GM04504 (cell line): ENCODE data around the gene RNU6-7.
A peak's percentile ranks its signal among the peaks of the same experiment; 100 is the strongest.

Experiments used
- DNase-seq: peaks from one replicate; pipeline ENCODE4 v3.0.0-alpha.2; 2012; ENCODE audit warnings: low read depth

RNU6-7 gene

GRCh38 chr14:32205554-32205953 is 3.7 kb downstream of the RNU6-7 start:
- no peak for DNase-seq

- no peak for DNase-seq
These were observed 4.1 kb downstream of the RNU6-7 start for GRCh38 chr14:32205984-32206383.

GRCh38 chr14:32206552-32206951 is 4.7 kb downstream of the RNU6-7 start:
- DNase-seq = no peak

GRCh38 chr14:32208490-32208889 is 6.6 kb downstream of the RNU6-7 start:
- DNase-seq = no peak

GRCh38 chr14:32209471-32209870 is 7.6 kb downstream of the RNU6-7 start:
- no peak for DNase-seq

- DNase-seq = no peak
These were observed 9.2 kb downstream of the RNU6-7 start for GRCh38 chr14:32211068-32211404.

- DNase-seq = no peak
These were observed 11.0 kb downstream of the RNU6-7 start for GRCh38 chr14:32212833-32213232.

- DNase-seq = no peak
These were observed 15.5 kb downstream of the RNU6-7 start for GRCh38 chr14:32217301-32217700.

- DNase-seq = no peak
These were observed 23.0 kb downstream of the RNU6-7 start for GRCh38 chr14:32224737-32225377.

- no peak for DNase-seq
These were observed 23.6 kb downstream of the RNU6-7 start for GRCh38 chr14:32225378-32225920.

- no peak for DNase-seq
These were observed 24.2 kb downstream of the RNU6-7 start for GRCh38 chr14:32226056-32226455.

- DNase-seq = peak; percentile 20
These were observed 28.3 kb downstream of the RNU6-7 start for GRCh38 chr14:32230181-32230580.

- peak; percentile 60 for DNase-seq
These were observed 28.9 kb downstream of the RNU6-7 start for GRCh38 chr14:32230695-32231280.

GRCh38 chr14:32232481-32232880 is 30.6 kb downstream of the RNU6-7 start:
- DNase-seq = no peak

- no peak for DNase-seq
These were observed 31.4 kb downstream of the RNU6-7 start for GRCh38 chr14:32233260-32233659.

GRCh38 chr14:32244404-32244803 is 42.6 kb downstream of the RNU6-7 start:
- DNase-seq = no peak

- DNase-seq = no peak
These were observed 44.9 kb downstream of the RNU6-7 start for GRCh38 chr14:32246751-32247150.

GRCh38 chr14:32249371-32249770 is 47.5 kb downstream of the RNU6-7 start:
- DNase-seq = no peak

- no peak for DNase-seq
These were observed 47.9 kb downstream of the RNU6-7 start for GRCh38 chr14:32249780-32250179.

GRCh38 chr14:32250681-32251080 is 48.8 kb downstream of the RNU6-7 start:
- DNase-seq = no peak

GRCh38 chr14:32251530-32251929 is 49.7 kb downstream of the RNU6-7 start:
- no peak for DNase-seq
